ENCODE results near the gene CFDP1.
A peak's percentile ranks its signal among the peaks of the same experiment; 100 is the strongest.

CFDP1 gene

GRCh38 chr16:75323933-75324332 lies 109.4 kb downstream of the CFDP1 start:
- H3K27ac ChIP-seq (ENCODE audit: low read depth, low read length) = no peak overlapping the region

GRCh38 chr16:75323198-75323597 lies 110.1 kb downstream of the CFDP1 start:
- Histone ChIP-seq H3K4ac (ENCODE audit: low read depth, low read length) (no peak overlapping the region), H3K27ac (ENCODE audit: low read depth, low read length) (no peak overlapping the region), H3K79me1 (ENCODE audit: low read length) (no peaks in the 10 kb centered on the region), H3K4me1 (ENCODE audit: control insufficient read depth, low read depth, low read length) (no peaks in the 10 kb centered on the region), H3K79me2 (ENCODE audit: control insufficient read depth, insufficient read depth, low read length) (no peaks in the 10 kb centered on the region), H3K4me2 (ENCODE audit: low read length) (no peak overlapping the region), H4K5ac (ENCODE audit: low read length) (no peak overlapping the region), H2AK5ac (ENCODE audit: low read length) (no peak overlapping the region), H4K8ac (ENCODE audit: low read depth, low read length) (no peak overlapping the region), H3K36me3 (ENCODE audit: control insufficient read depth, insufficient read depth, low read length) (peaks cover 2% of the 10 kb centered on the region), H3K56ac (ENCODE audit: low read length) (no peak overlapping the region), H3K27me3 (ENCODE audit: insufficient read depth, low read length, poor library complexity) (no peaks in the 10 kb centered on the region), H3K4me3 (ENCODE audit: low read length) (no peak overlapping the region), H3K18ac (ENCODE audit: low read length) (no peak overlapping the region), H3K23ac (ENCODE audit: low read length) (no peak overlapping the region), H3K9ac (ENCODE audit: low read length) (no peak overlapping the region), H2BK15ac (replicated peaks; ENCODE audit: low read depth) (no peak overlapping the region), H2BK5ac (ENCODE audit: low read length) (no peak overlapping the region), H2BK120ac (ENCODE audit: low read depth, low read length) (no peak overlapping the region)
- WGBS (ENCODE audit: extremely low coverage, insufficient coverage, low lambda C conversion rate) = no CpG with 5 or more reads among the region's 4 CpGs
- DNase-seq = peak; percentile 35

More at GRCh38 chr16:75323933-75324332, 109.4 kb downstream of the CFDP1 start:
- H3K23ac ChIP-seq (ENCODE audit: low read length) = no peak overlapping the region
- H3K79me2 ChIP-seq (ENCODE audit: control insufficient read depth, insufficient read depth, low read length) = no peaks in the 10 kb centered on the region
- H3K4ac ChIP-seq (ENCODE audit: low read depth, low read length) = no peak overlapping the region
- H3K4me3 ChIP-seq (ENCODE audit: low read length) = no peak overlapping the region
- no peak overlapping the region for H2BK15ac ChIP-seq (replicated peaks; ENCODE audit: low read depth)
- no peak overlapping the region for H3K4me2 ChIP-seq (ENCODE audit: low read length)
- DNase-seq = no peak
- H4K8ac ChIP-seq (ENCODE audit: low read depth, low read length) = no peak overlapping the region
- no peaks in the 10 kb centered on the region for H3K4me1 ChIP-seq (ENCODE audit: control insufficient read depth, low read depth, low read length)
- H2BK5ac ChIP-seq (ENCODE audit: low read length) = no peak overlapping the region
- no CpG with 5 or more reads among the region's 3 CpGs for WGBS (ENCODE audit: extremely low coverage, insufficient coverage, low lambda C conversion rate)
- H2AK5ac ChIP-seq (ENCODE audit: low read length) = no peak overlapping the region
- no peak overlapping the region for H3K56ac ChIP-seq (ENCODE audit: low read length)
- no peaks in the 10 kb centered on the region for H3K27me3 ChIP-seq (ENCODE audit: insufficient read depth, low read length, poor library complexity)
- H3K36me3 ChIP-seq (ENCODE audit: control insufficient read depth, insufficient read depth, low read length) = peaks cover 2% of the 10 kb centered on the region
- H3K79me1 ChIP-seq (ENCODE audit: low read length) = no peaks in the 10 kb centered on the region
- no peak overlapping the region for H2BK120ac ChIP-seq (ENCODE audit: low read depth, low read length)
- H3K9ac ChIP-seq (ENCODE audit: low read length) = no peak overlapping the region
- no peak overlapping the region for H4K5ac ChIP-seq (ENCODE audit: low read length)
- no peak overlapping the region for H3K18ac ChIP-seq (ENCODE audit: low read length)

- no peak overlapping the region for H3K9ac ChIP-seq (ENCODE audit: low read length)
- no peak for DNase-seq
- WGBS (ENCODE audit: extremely low coverage, insufficient coverage, low lambda C conversion rate) = no CpG with 5 or more reads among the region's 3 CpGs
- H4K5ac ChIP-seq (ENCODE audit: low read length) = no peak overlapping the region
- no peaks in the 10 kb centered on the region for H3K27me3 ChIP-seq (ENCODE audit: insufficient read depth, low read length, poor library complexity)
- H3K4me2 ChIP-seq (ENCODE audit: low read length) = no peak overlapping the region
- no peak overlapping the region for H4K8ac ChIP-seq (ENCODE audit: low read depth, low read length)
- H3K23ac ChIP-seq (ENCODE audit: low read length) = no peak overlapping the region
- no peak overlapping the region for H3K27ac ChIP-seq (ENCODE audit: low read depth, low read length)
- H3K36me3 ChIP-seq (ENCODE audit: control insufficient read depth, insufficient read depth, low read length) = peaks cover 2% of the 10 kb centered on the region
- H2BK5ac ChIP-seq (ENCODE audit: low read length) = no peak overlapping the region
- no peak overlapping the region for H3K56ac ChIP-seq (ENCODE audit: low read length)
- H3K4me1 ChIP-seq (ENCODE audit: control insufficient read depth, low read depth, low read length) = no peaks in the 10 kb centered on the region
- no peak overlapping the region for H3K18ac ChIP-seq (ENCODE audit: low read length)
- no peaks in the 10 kb centered on the region for H3K79me1 ChIP-seq (ENCODE audit: low read length)
- H3K4me3 ChIP-seq (ENCODE audit: low read length) = no peak overlapping the region
- H2BK120ac ChIP-seq (ENCODE audit: low read depth, low read length) = no peak overlapping the region
- H3K79me2 ChIP-seq (ENCODE audit: control insufficient read depth, insufficient read depth, low read length) = no peaks in the 10 kb centered on the region
- H2BK15ac ChIP-seq (replicated peaks; ENCODE audit: low read depth) = no peak overlapping the region
- H3K4ac ChIP-seq (ENCODE audit: low read depth, low read length) = no peak overlapping the region
- no peak overlapping the region for H2AK5ac ChIP-seq (ENCODE audit: low read length)
Measured at GRCh38 chr16:75322740-75323139, 110.6 kb downstream of the CFDP1 start.

- Histone ChIP-seq H2BK5ac (ENCODE audit: low read length) (no peak overlapping the region), H3K23ac (ENCODE audit: low read length) (no peak overlapping the region), H3K79me2 (ENCODE audit: control insufficient read depth, insufficient read depth, low read length) (no peaks in the 10 kb centered on the region), H2BK15ac (replicated peaks; ENCODE audit: low read depth) (no peak overlapping the region), H3K4me3 (ENCODE audit: low read length) (no peak overlapping the region), H4K5ac (ENCODE audit: low read length) (no peak overlapping the region), H3K18ac (ENCODE audit: low read length) (no peak overlapping the region), H3K4me2 (ENCODE audit: low read length) (no peak overlapping the region), H3K4ac (ENCODE audit: low read depth, low read length) (no peak overlapping the region), H3K56ac (ENCODE audit: low read length) (no peak overlapping the region), H4K8ac (ENCODE audit: low read depth, low read length) (no peak overlapping the region), H3K36me3 (ENCODE audit: control insufficient read depth, insufficient read depth, low read length) (peaks cover 2% of the 10 kb centered on the region), H2BK120ac (ENCODE audit: low read depth, low read length) (no peak overlapping the region), H3K27me3 (ENCODE audit: insufficient read depth, low read length, poor library complexity) (no peaks in the 10 kb centered on the region), H3K9ac (ENCODE audit: low read length) (no peak overlapping the region), H3K27ac (ENCODE audit: low read depth, low read length) (no peak overlapping the region), H2AK5ac (ENCODE audit: low read length) (no peak overlapping the region), H3K4me1 (ENCODE audit: control insufficient read depth, low read depth, low read length) (no peaks in the 10 kb centered on the region), H3K79me1 (ENCODE audit: low read length) (no peaks in the 10 kb centered on the region)
- WGBS (ENCODE audit: extremely low coverage, insufficient coverage, low lambda C conversion rate) = no CpG with 5 or more reads among the region's 3 CpGs
- DNase-seq = peak; percentile 50
Measured at GRCh38 chr16:75320435-75320834, 112.9 kb downstream of the CFDP1 start.

- no peaks in the 10 kb centered on the region for H3K79me1 ChIP-seq (ENCODE audit: low read length)
- H3K4me1 ChIP-seq (ENCODE audit: control insufficient read depth, low read depth, low read length) = no peaks in the 10 kb centered on the region
- H3K4ac ChIP-seq (ENCODE audit: low read depth, low read length) = no peak overlapping the region
- no peak overlapping the region for H2BK5ac ChIP-seq (ENCODE audit: low read length)
- H4K8ac ChIP-seq (ENCODE audit: low read depth, low read length) = no peak overlapping the region
- no peak overlapping the region for H3K18ac ChIP-seq (ENCODE audit: low read length)
- peaks cover 2% of the 10 kb centered on the region for H3K36me3 ChIP-seq (ENCODE audit: control insufficient read depth, insufficient read depth, low read length)
- DNase-seq = no peak
- no CpG with 5 or more reads among the region's 13 CpGs for WGBS (ENCODE audit: extremely low coverage, insufficient coverage, low lambda C conversion rate)
- H4K5ac ChIP-seq (ENCODE audit: low read length) = no peak overlapping the region
- no peak overlapping the region for H3K56ac ChIP-seq (ENCODE audit: low read length)
- no peak overlapping the region for H3K9ac ChIP-seq (ENCODE audit: low read length)
- H2BK15ac ChIP-seq (replicated peaks; ENCODE audit: low read depth) = no peak overlapping the region
- no peak overlapping the region for H2BK120ac ChIP-seq (ENCODE audit: low read depth, low read length)
- H3K4me3 ChIP-seq (ENCODE audit: low read length) = no peak overlapping the region
- H3K27ac ChIP-seq (ENCODE audit: low read depth, low read length) = no peak overlapping the region
- H3K27me3 ChIP-seq (ENCODE audit: insufficient read depth, low read length, poor library complexity) = no peaks in the 10 kb centered on the region
- no peak overlapping the region for H2AK5ac ChIP-seq (ENCODE audit: low read length)
- H3K23ac ChIP-seq (ENCODE audit: low read length) = no peak overlapping the region
- H3K4me2 ChIP-seq (ENCODE audit: low read length) = no peak overlapping the region
- no peaks in the 10 kb centered on the region for H3K79me2 ChIP-seq (ENCODE audit: control insufficient read depth, insufficient read depth, low read length)
Measured at GRCh38 chr16:75319513-75320411, 113.5 kb downstream of the CFDP1 start.
